Dermis microvascular lymphatic vessel endothelial cell (primary cell): ENCODE data around the gene CRIP2. TPM values are rescaled to one million over a fixed set of nuclear protein-coding genes. Genes with fewer than 3 reads are reported as not detected.
A peak's percentile ranks its signal among the peaks of the same experiment; 100 is the strongest.

Experiments used
- DNase-seq, 2 donors: peaks; one replicate each; pipeline versions ENCODE4 v3.0.0 to v3.0.0-alpha.2; 2010; ENCODE audit warnings: low read depth in 2 of 2
- total RNA-seq: library from RNA; depleted of rRNA; stranded (reverse); fragments of >200 nt; gene quantifications from 2 replicates; pipeline ENCODE4 v1.2.1, GENCODE V29; 2014

CRIP2 gene
- total RNA-seq, 1 donor from 2014 or later = 137 TPM

DNA sequence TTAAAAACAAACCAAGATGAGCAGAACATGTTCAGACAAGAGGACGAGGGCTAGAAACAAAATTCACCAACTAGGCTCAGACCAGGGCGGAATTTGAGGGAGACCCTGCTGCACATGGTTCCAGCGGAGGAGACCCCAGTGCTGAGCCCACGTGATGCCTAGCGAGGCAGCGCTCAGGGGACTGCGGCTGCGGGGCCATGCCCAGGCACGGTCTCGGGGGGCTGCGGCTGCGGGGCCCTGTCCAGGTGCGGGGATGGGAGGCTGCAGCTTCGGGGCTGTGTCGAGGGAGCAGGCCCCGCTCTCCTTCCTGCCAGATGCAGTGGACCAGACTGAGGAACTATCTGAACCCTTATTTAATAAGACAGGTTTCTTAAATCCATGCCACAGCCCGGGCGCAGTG is 12.7 kb upstream of the CRIP2 start:
- DNase-seq = no peak

DNA sequence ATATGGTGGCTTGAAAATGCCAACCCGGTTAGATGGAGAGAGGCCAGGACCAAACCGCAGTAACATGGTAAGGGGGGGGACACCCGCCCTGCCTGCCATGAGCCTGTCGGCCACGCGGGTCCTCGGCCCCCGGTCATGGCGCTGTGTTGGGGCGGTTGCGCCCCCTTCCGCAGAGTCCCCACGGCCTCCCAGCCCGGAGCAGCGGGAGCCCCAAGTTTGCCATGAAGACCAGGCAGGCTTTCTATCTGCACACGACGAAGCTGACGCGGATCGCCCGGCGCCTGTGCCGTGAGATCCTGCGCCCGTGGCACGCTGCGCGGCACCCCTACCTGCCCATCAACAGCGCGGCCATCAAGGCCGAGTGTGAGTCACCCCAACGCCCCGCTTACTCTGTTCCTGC is 10.1 kb upstream of the CRIP2 start:
- DNase-seq = no peak

DNA sequence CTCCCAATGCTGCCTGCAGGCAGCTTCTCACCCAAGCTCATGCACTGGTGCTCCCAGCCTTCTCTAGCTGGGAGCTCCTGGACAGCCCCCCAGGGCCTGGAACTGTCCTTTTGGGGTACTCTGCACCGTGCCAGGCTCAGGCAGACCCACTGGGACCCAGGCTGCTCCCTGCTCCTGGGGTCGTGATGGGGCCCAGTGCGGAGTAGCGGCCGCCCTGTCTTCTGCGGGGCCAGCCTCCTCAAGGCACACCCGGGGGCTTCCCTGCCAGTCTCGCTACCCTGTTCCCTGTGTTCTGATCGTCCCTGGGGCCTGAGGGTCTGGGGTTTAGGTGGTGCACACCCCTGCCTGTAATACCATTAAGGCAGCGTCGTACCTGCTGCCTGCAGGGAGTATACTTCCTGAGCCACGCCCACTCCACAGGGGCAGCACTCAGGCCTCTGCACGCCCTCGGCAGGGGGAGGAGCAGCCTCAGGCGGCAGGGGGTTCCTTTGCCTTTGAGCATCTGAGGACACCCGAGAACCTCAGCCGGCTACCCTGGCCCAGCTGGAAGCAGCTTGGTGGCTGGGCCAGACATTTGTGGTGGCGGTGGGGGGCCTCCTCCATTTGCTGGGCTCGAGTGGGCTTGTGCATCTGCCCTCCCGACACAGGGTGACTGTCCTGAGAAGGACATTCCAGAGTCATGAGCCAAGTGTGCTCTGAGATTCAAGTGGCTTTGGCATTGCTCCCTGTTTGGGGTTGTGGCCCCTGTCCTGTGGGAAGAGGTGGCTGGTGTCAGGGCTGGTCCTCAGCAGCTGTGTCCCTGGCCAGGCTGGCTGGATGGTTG is 9.2 kb upstream of the CRIP2 start:
- DNase-seq = no peak

DNA sequence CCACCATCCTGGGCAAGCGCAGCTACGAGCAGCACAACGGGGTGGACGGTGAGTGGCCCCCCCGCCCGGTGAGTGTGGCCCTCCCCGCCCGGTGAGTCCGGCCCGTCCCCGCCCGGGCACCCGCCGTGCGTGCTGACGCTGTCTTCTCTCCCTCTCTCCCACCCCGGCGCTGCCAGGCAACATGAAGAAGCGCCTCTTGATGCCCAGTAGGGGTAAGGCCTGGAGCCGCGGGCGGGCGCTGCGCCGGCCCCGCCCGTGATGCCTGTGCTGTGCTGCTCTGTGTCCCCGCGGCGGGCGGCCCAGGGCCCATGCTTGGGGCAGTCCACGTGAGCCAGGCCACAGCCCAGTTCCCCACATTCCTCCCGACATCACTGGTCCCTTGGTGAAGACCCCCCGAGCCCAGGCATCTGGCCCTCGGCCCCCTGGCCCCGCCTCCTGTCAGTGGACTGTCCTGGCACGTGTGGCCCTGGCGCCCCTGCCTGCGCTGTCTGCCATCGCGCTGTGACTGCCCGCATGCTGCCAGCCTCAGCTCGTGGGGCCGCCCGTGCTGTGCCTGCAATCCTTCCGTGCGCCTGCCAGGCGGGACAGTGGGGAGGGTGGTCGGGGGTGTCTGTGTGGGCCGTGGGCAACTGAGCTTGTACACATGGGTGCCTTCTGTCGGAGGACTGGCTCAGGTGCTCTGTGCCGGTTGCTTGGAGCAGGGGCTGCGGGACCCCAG is 7.9 kb upstream of the CRIP2 start:
- DNase-seq = no peak

DNA sequence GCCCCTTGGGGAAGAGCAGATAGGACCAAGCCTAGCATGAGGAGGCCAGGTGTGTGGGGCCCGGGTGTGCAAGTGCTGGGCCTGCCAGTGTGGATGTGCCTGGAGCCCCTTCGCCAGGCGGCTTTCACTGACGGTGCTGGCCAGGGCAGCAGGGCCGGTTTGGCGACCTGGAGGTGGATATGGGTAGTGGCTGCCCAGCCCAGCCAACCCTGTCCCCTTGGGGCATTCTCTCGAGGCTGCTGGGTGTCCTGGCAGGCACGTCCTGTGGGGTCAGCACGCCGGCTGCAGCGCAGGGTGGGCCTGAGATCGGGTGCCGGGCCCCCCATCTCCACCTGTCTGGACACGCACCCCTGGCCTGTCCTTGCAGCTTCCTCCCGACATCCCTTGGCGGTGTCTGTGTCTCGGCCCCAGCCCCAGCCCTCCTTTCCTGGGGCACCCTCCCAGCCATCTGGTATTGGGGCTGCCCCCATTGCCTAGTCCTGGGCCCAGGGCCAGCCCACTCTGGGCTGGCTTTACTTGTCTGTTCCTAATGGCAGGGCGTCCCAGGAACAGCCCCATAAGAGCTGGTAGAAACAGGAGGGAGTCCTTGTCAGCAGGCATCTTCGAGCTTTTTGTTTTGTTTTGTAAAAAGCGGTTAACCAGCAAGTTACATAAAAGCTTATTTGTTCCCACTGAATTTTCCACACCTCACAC is 7.2 kb upstream of the CRIP2 start:
- no peak for DNase-seq

DNA sequence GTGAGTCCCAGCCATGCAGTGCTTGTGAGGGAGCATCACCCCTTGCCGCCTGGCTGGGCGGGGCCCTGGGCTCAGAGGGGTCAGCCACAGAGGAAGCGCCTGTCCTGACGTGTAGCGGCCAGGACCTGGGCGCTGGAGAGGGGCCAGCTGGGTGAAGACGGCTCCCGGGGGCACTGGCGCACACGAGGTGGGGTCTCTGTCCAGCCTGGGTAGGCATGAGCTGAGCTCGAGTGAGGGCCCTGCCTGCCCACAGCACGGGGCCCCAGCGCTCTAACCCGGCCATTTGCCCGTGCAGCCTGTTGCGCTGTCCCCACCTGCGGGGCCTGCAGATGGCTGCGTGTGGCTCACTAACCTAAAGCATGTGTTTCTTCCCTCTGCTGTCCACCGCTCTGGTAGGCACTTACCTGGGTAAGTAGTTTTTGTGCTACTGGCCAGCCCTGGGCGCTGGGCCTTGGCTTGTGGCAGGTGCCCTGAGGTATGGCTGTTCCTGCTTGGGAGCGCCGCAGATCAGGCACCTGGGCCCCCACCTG is 6.6 kb upstream of the CRIP2 start:
- DNase-seq = no peak

DNA sequence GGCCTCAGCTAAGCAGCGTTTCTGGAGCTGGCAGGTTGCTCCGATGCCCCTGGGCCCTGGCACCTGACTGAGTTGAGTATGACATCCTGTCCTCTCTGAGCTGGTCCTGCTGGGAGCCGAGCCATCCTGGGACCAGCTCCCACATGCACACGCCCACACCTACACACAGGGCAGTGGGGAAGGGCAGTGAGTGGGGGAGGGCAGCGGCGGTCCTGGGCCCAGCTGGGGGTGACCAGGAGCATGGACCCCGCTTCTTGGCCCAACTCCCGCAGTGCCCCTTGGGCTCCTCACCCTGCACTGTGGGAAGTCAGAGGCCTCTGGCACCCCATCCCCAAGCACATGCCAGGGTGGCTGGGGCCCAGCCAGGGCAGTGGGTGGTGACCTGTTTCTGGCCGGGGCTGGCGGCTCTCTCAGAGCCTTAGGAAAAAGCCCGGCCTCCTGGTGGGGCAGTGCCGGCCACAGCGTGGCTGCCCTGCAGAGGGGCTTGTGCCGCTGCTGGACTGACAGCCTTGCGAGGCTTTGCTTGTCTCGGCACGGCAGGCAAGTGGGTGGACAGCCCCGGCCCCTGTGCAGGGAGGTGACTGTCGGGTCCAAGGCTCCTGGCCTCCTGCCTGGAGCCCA is 5.9 kb upstream of the CRIP2 start:
- no peak for DNase-seq

DNA sequence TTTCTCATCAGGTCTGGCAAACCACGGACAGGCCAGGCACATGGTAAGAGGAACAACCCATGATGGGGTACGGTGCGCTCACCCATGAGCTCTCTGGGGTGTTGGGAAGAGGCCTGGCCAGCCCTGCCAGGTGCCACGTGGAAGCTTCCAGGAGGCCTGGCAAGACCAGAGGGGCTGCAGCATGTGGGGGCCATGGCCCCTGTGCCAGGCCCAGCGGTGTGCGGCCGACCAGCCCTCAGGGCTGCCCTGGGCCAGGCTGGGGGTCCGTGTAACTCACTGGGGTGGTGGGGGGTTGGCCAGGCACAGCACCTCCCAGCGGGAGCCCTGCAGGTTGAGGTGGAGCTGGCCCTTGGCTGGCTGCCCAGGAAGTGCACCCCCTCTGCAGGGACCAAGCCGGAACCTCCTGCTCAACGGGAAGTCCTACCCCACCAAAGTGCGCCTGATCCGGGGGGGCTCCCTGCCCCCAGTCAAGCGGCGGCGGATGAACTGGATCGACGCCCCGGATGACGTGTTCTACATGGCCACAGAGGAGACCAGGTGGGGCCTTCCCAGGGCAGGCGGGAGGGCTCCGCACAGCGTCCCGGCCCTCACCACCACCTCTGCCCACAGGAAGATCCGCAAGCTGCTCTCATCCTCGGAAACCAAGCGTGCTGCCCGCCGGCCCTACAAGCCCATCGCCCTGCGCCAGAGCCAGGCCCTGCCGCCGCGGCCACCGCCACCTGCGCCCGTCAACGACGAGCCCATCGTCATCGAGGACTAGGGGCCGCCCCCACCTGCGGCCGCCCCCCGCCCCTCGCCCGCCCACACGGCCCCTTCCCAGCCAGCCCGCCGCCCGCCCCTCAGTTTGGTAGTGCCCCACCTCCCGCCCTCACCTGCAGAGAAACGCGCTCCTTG is 4.9 kb upstream of the CRIP2 start:
- no peak for DNase-seq

DNA sequence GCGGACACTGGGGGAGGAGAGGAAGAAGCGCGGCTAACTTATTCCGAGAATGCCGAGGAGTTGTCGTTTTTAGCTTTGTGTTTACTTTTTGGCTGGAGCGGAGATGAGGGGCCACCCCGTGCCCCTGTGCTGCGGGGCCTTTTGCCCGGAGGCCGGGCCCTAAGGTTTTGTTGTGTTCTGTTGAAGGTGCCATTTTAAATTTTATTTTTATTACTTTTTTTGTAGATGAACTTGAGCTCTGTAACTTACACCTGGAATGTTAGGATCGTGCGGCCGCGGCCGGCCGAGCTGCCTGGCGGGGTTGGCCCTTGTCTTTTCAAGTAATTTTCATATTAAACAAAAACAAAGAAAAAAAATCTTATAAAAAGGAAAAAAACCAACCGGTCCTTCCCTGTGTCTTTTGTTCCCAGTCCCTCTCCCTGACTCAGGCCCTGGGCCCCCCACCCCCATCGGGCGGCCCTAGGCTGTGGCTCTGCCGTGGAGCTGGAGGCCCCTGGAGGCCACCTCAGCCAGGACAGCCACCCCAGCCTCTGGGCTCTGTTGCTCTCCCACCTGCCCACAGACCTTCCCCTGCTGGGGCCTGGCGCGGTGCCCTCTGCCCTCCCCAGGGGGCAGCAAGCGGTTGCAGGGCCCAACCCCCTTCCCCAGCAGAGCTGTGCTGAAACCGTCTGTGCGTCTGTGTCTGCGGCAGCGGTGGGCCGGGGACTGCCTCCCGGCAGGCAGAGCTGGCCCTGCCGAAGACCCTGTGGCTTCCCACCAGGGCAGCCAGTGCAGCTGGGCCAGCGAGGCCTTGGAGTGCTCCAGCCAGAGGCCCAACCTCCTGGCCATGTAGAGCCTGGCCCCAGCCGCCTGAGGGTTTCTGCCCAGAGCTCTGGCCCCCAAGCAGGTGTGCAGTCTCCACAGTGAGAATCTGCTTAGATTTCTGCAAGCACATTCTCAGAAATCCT is 4.0 kb upstream of the CRIP2 start:
- DNase-seq = no peak

DNA sequence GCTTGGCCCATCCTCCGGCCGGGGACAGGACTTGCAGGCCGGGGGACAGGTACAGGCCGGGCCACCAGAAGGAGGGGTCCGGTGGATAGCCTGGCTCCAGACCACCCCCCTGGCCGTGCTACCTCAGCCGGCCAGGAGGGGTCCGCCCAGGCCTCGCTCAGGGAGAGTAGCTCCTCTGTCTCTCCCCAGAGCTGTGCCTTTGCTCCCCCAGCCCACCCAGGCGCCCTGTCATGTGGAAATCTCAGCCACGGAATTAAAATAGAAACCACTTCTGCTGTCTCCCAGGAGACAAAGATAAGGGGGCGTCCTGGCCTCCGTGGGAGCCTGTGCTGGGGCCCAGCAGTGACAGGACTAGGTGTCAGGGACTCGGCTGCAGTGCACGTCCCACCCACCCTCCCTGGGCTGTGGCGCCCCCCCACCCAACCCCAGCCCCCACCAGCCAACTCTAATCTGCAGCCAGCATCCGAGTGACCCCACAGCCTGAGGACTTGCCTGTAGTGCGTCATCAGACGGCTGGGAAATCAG is 3.3 kb upstream of the CRIP2 start:
- no peak for DNase-seq

DNA sequence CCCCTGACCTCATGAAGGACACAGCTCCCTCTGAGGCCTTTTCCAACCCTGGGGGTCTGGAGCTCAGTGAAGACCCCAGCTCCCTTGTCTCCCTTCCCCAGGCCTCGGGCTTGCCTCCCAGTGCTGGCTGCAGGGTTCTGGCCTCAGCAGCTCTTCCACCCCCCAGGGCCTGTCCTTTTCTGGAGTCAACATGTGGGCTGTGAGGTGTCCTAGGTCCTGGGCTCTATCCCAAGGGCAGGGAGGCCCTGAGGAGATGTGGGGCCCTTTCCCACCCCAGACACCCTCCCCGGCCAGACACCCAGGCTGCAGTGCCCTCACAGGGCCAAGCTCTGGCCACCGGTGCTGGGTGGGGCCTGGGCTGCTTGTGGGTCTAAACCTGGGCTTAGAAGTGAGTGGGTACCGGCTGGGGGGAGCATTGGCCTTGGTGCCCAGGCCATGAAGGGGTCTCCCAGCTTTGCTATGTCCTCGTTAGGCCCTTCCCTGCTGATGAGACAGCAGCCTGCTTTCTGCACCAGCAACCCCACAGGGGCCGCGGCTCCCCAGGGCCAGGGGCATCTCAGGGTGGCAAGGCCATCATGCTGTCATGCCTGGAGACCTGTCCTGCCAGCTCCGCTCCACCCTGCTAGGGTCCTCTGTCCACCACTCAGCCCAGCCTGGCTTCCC is 2.7 kb upstream of the CRIP2 start:
- no peak for DNase-seq

DNA sequence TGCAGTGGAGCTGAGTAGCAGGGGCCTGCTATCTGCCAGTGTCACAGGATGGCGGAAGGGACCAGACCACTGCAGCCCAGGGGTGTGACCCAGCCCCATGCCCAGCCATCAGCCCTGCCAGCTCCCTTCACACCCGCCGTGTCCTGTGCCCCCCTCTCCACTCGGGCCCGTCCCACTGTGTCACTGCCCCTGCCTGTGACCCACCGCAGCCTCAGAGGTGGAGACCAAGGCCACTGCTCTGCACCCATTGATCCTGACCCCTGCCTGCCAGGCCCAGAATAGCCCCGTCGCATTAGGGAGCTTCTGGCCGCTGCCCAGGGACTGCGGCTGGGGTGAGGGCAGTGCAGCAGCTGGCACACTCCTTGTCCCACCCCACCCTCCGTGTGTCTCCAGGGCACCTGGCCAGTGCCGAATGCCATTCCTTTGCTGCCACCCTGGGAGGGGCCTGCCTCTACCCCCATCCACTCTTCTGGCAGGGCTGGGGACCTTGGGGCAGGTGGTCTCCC is 2.1 kb upstream of the CRIP2 start:
- no peak for DNase-seq

DNA sequence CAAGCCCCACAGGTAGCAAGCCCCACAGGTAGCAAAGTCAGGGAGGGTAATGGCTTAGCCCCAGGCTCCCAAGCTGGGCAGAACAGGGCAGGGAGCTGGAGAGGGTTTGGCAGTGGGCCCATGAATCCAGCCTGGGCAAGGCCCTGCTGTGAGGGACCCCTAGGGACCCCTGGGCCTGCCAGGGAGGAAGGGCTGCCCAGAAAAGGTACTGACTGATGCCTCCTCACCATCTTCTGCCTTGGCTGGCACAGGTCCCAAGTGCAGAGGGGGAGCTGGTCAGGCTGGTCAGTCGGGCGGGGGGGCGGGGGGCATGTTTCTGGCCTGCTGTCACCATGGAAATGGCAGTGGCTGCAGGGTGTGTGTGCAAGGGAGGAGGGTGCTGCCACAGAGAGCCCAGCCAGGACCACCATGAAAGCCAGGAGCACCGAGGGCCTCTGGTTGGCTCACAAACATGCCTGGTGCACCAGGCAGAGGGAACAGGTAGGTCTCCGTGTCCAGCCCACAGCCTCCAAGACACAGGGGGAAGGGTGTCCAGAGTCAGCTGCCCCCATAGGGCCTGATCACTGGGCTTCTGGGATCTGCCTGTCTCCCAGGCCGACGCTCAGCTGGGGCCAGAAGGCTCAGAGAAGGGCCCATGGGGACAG is 1.5 kb upstream of the CRIP2 start:
- DNase-seq = no peak

DNA sequence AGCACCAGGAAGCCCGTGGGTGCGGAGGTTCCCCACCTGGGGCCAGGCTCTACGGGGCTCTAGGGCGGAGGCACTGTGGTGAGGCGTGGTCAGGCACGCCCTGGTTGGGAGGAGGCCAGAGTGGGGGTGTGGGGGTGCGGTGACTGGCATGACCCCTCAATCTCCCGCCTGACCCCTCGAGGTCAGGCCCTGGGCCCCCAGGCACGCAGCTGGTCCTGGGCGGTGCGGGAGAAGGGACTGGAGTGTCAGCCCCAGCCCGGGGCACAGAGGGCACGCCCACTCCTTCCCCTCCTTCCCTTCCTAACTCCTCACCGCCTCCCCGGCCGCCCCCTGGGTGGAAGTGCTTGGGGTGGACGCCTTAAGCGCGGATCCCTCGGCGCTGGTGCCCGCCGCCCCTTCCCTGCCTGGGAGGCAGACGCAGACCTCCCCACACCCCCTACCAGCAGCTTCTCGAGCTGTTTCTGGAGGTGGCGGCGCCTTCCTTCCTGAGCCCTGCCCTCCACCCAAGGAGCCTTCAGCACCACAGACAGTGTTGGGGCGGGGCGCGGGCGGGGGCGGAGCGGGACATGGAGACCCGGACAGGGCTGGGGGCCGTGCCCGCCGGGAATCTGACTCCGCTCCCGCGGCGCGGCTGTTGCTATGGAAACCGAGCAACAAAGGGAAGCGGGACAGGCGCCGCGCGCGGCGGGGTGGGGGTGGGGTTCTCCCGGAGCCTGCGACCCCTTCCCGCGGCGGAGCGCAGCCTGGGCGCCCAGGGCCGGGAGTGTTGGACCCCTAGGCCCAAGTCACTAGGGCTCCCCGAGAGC is 741 bp upstream of the CRIP2 start:
- DNase-seq = peak; percentile 79 to 92

DNA sequence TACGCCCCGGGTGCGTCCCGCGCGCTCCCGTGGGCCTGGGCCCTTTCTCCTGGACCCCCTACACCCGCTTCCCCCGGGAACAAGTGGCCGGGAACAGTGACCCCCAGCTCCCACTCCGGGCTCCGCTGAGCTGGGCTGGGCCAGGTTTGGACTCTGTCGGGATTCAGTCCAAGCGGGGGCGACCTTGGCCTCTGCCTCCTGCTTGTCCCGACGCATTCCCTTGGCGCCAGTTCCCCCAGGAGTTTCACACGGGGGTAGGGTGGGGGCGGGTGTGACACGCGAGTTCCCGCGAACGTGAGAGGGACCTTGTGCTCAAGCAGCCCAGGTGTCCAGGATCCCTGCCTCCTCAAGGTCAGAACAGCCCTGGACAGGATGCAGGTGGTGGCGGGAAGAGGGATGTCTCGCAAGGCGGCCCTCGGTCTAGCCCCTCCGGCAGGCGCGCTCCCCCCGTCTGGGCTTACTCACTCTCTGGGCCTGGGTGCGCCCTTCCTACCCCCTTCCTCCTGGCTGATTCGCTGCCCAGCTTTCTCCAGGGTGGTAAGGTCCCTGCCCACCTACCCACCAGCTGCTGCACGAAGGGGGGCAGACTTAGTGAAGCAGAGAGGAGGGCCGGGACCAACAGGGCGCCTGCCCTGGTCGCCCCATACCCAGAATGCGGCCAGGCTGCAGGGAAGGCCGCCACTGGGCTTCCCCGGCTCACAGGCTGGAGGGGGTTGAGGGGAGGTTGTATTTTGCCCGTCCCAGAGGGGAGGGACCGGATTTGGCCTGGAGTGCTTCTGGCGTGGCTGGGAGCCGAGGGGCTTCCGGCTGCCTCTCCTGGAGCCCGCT is 862 bp downstream of the CRIP2 start:
- peak; percentile 74 to 82 for DNase-seq

DNA sequence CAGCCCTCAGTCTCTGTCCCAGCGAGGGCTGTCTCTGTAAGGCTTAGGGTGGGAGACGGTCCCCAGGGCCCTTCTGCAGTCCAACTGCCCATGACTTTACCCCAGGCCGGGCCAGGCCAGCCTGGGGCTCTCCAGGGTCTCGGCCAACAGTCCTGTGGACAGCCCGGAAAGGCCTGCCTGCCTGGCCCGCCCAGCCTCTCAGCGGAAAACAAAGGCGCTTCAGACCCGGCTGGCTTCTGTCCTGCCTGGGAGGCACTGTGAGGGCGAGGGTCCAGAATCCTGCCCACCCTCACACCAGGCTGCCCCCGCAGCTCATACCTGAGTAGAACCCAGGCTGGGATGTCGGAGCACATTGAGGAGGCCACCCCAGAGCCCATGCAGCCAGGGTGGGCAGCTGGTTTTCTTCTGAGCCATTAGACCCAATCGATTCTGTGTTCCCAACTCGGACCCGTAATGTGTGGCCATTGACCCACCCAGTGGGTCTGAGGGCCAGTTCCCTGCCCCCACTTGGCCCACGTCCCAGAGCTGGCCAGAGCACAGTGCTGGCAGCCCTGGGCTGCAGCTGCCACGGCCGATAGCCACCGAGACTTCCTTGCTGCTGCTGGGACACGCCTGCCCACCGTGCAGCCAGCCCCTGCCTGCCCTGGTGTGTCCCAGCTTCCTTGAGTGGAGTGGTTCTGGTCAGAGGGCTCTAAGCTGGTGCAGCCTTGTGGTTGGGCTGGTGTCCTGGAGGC is 1.6 kb downstream of the CRIP2 start:
- peak; percentile 72 to 82 for DNase-seq
